T-helper 1 cell treated with Interleukin-12 subunit alpha and Interleukin-12 subunit beta and Interleukin-4 antibody, amounts not matched to agents 30 μg/mL and 1 μg/mL, for 36 hours (primary cell): ENCODE results near the gene MAPK9.
"Not testable (repeated sequence)": the region's sequence is repeated elsewhere in the genome, so short reads cannot be mapped to it uniquely, and the experiment has no call there.

Source experiments
- H3K27ac Mint-ChIP-seq: one replicate; pipeline ENCODE4 v1.8.0; 2021; ENCODE audit warnings: mild to moderate bottlenecking, mixed read lengths
- H3K27me3 Mint-ChIP-seq: one replicate; pipeline ENCODE4 v1.8.0; 2021; ENCODE audit warnings: low read depth, mixed read lengths
- H3K36me3 Mint-ChIP-seq: one replicate; pipeline ENCODE4 v1.8.0; 2021; ENCODE audit warnings: low read depth, mixed read lengths
- H3K4me1 Mint-ChIP-seq: one replicate; pipeline ENCODE4 v1.8.0; 2021; ENCODE audit warnings: low read depth, mixed read lengths
- H3K4me3 Mint-ChIP-seq: one replicate; pipeline ENCODE4 v1.8.0; 2021; ENCODE audit warnings: mild to moderate bottlenecking, moderate library complexity, mixed read lengths
- H3K9me3 Mint-ChIP-seq: one replicate; pipeline ENCODE4 v1.8.0; 2021; ENCODE audit warnings: mixed read lengths

The MAPK9 gene

GRCh38 chr5:180311216-180311615 is 19.3 kb upstream of the MAPK9 start:
- Mint-ChIP-seq H3K4me1 (no peaks in the 10 kb centered on the region), H3K27me3 (no peaks in the 10 kb centered on the region), H3K36me3 (no peaks in the 10 kb centered on the region), H3K27ac (no peak overlapping the region), H3K9me3 (no peaks in the 10 kb centered on the region), H3K4me3 (no peak overlapping the region)

GRCh38 chr5:180306796-180307195 is 14.9 kb upstream of the MAPK9 start:
- no peaks in the 10 kb centered on the region for H3K4me1 Mint-ChIP-seq
- H3K4me3 Mint-ChIP-seq, result no peak overlapping the region
- H3K9me3 Mint-ChIP-seq, result no peaks in the 10 kb centered on the region
- no peak overlapping the region for H3K27ac Mint-ChIP-seq
- H3K27me3 Mint-ChIP-seq, result no peaks in the 10 kb centered on the region
- no peaks in the 10 kb centered on the region for H3K36me3 Mint-ChIP-seq

GRCh38 chr5:180305481-180305880 is 13.6 kb upstream of the MAPK9 start:
- H3K27ac Mint-ChIP-seq, result no peak overlapping the region
- no peaks in the 10 kb centered on the region for H3K9me3 Mint-ChIP-seq
- no peaks in the 10 kb centered on the region for H3K27me3 Mint-ChIP-seq
- no peaks in the 10 kb centered on the region for H3K4me1 Mint-ChIP-seq
- no peak overlapping the region for H3K4me3 Mint-ChIP-seq
- H3K36me3 Mint-ChIP-seq, result no peaks in the 10 kb centered on the region

DNA sequence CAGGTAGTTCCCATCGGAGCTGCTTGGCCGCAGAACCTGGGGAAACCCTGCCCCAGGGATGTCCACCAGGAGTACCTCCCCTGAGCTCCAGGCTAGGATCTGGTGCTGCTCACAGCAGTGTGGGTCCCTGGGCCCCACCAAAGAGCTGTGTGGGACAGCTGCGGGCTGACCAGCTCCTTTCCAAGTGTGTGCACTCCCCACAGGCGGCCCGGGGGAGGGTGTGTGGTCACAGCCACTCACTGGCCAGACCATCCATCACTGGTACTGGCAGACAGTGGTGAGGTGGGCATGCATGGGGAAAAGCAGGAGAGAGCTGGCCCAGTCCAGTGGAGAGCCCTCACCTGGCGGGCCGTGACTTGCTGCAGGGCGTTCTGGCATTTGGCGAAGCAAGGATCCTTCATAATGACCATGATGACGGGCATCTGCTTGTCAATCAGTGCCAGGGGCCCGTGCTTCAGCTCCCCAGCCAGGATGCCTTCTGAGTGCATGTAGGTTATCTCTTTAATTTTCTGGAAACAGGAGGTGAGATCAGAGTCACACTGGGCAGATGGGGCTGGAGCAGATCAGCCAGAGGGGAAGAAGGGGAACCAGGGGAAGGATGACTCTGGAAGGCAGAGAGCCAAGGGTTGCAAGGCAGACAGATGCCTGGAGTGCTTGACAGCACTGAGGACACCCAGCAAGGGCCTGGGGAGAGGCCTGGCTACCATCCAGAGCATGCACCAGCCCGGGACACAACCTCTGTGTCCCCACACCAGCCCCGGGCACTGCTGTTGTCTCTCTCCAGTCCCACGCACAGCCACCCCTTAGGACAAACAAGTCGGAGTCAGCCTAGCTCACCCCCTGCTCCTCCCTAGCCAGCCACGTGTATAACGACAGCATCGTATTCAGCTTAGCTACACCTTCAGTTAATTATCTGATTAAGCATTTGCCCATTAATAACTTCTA is 12.8 kb upstream of the MAPK9 start:
- no peak overlapping the region for H3K27ac Mint-ChIP-seq

GRCh38 chr5:180304016-180304292 is 12.1 kb upstream of the MAPK9 start:
- H3K9me3 Mint-ChIP-seq, result no peaks in the 10 kb centered on the region
- no peaks in the 10 kb centered on the region for H3K4me1 Mint-ChIP-seq
- H3K27ac Mint-ChIP-seq, result no peak overlapping the region
- no peak overlapping the region for H3K4me3 Mint-ChIP-seq
- H3K36me3 Mint-ChIP-seq, result no peaks in the 10 kb centered on the region
- no peaks in the 10 kb centered on the region for H3K27me3 Mint-ChIP-seq

More for the DNA sequence above, 12.8 kb upstream of the MAPK9 start:
- no peaks in the 10 kb centered on the region for H3K4me1 Mint-ChIP-seq
- H3K27me3 Mint-ChIP-seq, result no peaks in the 10 kb centered on the region
- H3K9me3 Mint-ChIP-seq, result no peaks in the 10 kb centered on the region
- H3K36me3 Mint-ChIP-seq, result no peaks in the 10 kb centered on the region
- no peak overlapping the region for H3K4me3 Mint-ChIP-seq

GRCh38 chr5:180303226-180304015 is 11.5 kb upstream of the MAPK9 start:
- Mint-ChIP-seq H3K4me3 (no peak overlapping the region), H3K36me3 (no peaks in the 10 kb centered on the region), H3K27ac (no peak overlapping the region), H3K4me1 (no peaks in the 10 kb centered on the region), H3K9me3 (no peaks in the 10 kb centered on the region), H3K27me3 (no peaks in the 10 kb centered on the region)

DNA sequence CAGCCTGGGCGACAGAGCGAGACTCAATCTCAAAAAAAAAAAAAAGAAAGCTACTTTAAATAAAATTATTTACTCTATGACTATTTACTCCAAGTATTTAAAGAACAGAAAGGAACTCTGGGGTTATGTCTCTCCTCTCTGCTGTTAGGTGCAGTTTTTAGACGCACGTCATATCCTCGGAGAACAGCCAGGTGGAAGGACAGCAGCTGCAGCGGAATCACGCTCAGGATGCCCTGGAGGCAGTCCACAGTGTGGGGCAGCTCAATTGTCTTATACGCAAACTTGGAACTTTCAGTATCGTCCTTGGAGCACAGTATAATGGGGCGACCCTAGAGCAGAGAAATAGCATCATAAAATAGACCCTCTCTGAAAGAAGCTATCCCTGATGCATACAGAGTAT is 10.4 kb upstream of the MAPK9 start:
- Mint-ChIP-seq H3K27ac (no peak overlapping the region), H3K4me1 (peaks cover 3% of the 10 kb centered on the region), H3K9me3 (no peaks in the 10 kb centered on the region), H3K36me3 (no peaks in the 10 kb centered on the region), H3K27me3 (no peaks in the 10 kb centered on the region), H3K4me3 (no peak overlapping the region)

DNA sequence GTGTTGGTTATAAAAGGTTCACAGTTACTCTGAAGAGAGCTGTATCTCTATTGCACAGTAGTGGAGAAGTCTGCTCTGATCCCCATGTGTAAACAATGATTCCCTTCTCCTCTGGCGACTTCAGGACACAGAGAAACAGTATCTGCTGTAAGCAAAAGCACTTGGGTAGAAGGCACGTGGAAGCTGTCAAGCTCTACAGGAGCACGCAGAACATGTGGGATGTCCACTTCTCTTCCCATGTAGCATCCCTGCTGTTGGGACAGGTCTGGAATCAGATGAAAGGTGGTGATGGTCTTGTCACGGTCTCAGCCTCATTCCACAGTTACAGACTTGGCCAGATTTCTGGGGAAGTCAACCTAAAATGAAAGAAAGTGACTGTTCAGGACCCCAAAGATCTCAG is 9.4 kb upstream of the MAPK9 start:
- H3K4me3 Mint-ChIP-seq, result no peak overlapping the region

DNA sequence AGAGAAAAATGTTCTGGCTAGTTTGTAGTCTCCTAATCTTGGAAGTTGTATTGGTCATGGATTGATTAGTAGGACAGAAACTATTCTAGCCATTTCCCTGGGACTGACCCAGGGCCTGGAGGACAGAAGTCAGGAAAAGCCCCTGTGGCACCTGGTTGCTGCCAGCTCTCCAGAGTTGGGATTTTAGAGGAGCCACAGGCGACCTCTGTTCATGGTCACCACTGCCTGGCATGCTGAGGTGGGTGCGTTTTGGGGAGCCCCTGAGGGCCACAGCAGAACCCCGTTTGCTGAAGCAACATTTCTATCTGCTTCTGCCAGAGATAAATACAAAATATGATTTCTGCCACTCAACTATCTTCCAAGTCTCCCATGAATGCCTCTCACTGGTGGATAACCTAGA is 7.6 kb upstream of the MAPK9 start:
- H3K9me3 Mint-ChIP-seq, result no peaks in the 10 kb centered on the region
- no peaks in the 10 kb centered on the region for H3K36me3 Mint-ChIP-seq
- H3K4me1 Mint-ChIP-seq, result peaks cover 3% of the 10 kb centered on the region
- no peak overlapping the region for H3K27ac Mint-ChIP-seq
- H3K27me3 Mint-ChIP-seq, result no peaks in the 10 kb centered on the region
- no peak overlapping the region for H3K4me3 Mint-ChIP-seq

More for the DNA sequence above, 9.4 kb upstream of the MAPK9 start:
- no peak overlapping the region for H3K27ac Mint-ChIP-seq
- peaks cover 3% of the 10 kb centered on the region for H3K4me1 Mint-ChIP-seq
- no peaks in the 10 kb centered on the region for H3K9me3 Mint-ChIP-seq
- H3K36me3 Mint-ChIP-seq, result no peaks in the 10 kb centered on the region
- H3K27me3 Mint-ChIP-seq, result no peaks in the 10 kb centered on the region

DNA sequence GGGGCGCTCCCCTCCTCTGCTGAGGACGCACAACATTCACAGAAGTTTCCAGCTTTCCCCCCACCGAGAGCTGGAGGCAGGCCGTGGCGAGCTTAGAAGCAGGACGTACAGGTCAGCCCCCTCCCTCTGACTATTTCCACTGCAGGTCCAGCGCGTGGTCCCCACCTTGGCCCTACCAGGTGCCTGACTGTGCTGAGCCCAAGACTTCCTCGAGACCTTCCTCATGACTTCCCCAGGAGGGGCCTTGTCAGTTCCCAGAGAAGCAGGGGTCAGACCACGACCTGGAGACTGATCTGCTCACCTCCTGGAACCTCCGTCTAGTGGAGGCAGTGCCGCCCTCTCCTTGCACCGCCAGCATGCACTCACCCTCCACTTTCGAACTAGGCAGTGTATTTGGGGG is 7.1 kb upstream of the MAPK9 start:
- not testable (repeated sequence) for H3K27me3 Mint-ChIP-seq, H3K27ac Mint-ChIP-seq, H3K4me1 Mint-ChIP-seq, H3K4me3 Mint-ChIP-seq, H3K36me3 Mint-ChIP-seq, H3K9me3 Mint-ChIP-seq

DNA sequence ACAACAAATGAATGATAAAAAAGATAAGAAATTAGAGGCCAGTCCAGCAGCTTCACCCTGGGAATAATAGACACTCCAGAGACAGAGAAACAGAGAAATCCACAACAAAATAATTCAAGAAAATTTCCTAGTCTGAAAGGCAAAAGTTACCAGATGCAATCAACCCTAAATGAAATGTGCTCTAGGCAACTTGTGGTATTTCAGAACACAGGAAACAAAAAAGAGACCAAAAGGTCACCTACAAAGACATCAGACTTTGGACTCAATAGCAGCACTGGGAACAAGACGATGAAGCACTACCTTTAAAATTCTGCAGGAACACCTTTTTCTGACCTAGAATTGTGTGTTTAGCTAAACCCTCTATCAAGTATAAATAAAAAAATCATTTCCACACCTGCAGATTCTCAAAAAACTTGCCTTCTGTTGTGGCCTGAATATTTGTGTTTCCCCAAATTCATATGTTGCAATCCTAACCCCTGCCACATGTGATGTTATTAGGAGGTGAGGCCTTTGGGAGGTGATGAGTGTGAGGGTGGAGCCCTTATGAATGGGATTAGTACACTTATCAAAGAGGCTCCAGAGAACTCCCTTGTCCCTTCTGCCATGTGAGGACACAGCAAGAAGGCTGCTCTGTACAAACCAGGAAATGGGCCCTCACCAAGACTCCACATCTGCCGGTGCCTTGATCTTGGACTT is 5.9 kb upstream of the MAPK9 start:
- Mint-ChIP-seq H3K27me3 (no peaks in the 10 kb centered on the region), H3K27ac (no peak overlapping the region), H3K4me1 (peaks cover 15% of the 10 kb centered on the region), H3K4me3 (no peak overlapping the region), H3K36me3 (peaks cover 3% of the 10 kb centered on the region), H3K9me3 (no peaks in the 10 kb centered on the region)

DNA sequence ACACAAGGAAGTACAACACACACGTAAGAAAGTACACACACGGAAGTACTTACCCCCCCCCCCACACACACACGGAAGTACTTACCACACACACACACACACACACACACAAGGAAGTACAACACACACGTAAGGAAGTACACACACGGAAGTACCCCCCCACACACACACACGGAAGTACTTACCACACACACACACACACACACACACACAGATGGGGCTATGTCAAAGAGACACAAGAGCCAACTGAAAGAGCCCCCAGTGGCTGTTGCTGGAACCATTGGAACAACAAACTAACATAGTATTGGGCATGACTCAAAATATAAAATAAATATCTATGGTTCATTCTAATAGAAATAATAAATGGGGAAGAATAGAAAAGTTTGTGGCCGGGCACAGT is 4.9 kb upstream of the MAPK9 start:
- Mint-ChIP-seq H3K27me3 (no peaks in the 10 kb centered on the region), H3K9me3 (no peaks in the 10 kb centered on the region)

DNA sequence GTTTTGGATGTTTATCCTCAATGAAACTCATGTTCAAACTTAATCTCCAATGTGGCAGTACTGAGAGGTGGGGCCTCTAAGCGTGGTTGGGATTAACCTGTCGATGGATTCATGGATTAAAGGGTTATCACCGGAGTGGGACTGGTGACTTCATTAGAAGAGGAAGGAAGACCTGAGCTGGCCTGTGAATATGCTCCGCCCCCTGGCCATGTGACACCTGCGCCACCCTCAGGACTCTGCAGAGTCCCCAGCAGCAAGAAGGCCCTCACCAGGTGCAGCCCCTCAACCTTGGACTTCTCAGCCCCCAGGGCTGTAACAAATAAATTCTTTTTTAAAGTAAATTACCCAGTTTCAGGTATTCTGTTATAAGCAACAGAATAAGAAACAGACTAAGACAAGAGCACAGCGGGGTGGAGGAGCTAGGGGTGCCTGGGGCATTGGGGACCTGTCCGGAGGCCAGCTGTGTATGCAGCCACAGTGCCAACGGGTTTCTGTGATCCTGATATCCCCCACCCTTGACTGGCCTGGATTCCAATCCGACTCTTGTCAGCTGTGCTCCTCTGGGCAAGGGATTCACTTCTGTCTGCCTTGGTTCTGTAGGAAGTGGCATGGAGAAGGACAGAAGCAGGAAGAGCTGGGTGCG is 3.2 kb upstream of the MAPK9 start:
- H3K36me3 Mint-ChIP-seq, result peaks cover 8% of the 10 kb centered on the region
- H3K27ac Mint-ChIP-seq, result no peak overlapping the region
- H3K27me3 Mint-ChIP-seq, result no peaks in the 10 kb centered on the region
- H3K9me3 Mint-ChIP-seq, result no peaks in the 10 kb centered on the region
- H3K4me3 Mint-ChIP-seq, result no peak overlapping the region
- H3K4me1 Mint-ChIP-seq, result peaks cover 28% of the 10 kb centered on the region

More for the DNA sequence above, 4.9 kb upstream of the MAPK9 start:
- peaks cover 3% of the 10 kb centered on the region for H3K36me3 Mint-ChIP-seq
- no peak overlapping the region for H3K27ac Mint-ChIP-seq
- no peak overlapping the region for H3K4me3 Mint-ChIP-seq
- peaks cover 17% of the 10 kb centered on the region for H3K4me1 Mint-ChIP-seq

DNA sequence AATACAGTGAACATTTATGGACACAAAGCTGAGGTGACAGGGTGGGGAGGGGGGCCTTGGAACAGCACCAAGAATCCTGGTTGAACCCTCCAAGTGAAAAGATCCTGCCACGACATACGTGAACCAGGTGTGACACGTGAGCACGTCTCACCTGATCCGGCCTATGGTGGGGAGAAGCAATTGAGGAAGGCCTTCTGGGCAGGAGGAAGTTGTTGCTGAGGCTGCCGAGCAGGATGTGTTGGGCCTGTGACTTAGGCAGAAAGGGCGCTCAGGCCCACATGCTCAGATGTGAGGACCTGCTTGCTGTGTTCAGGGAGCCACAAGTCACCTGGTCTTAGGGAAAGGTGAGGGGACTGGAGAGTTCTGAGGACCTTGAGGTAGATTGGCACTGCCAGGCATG is 2.5 kb upstream of the MAPK9 start:
- Mint-ChIP-seq H3K4me3 (no peak overlapping the region), H3K27ac (no peak overlapping the region), H3K36me3 (peaks cover 8% of the 10 kb centered on the region), H3K4me1 (peaks cover 28% of the 10 kb centered on the region), H3K27me3 (no peaks in the 10 kb centered on the region), H3K9me3 (no peaks in the 10 kb centered on the region)
